ENCODE results near the gene IGSF22. TPM values are rescaled to one million over a fixed set of nuclear protein-coding genes. Genes with fewer than 3 reads are reported as not detected.
A peak's percentile ranks its signal among the peaks of the same experiment; 100 is the strongest.
"Not testable (repeated sequence)": the region's sequence is repeated elsewhere in the genome, so short reads cannot be mapped to it uniquely, and the experiment has no call there.

Gene IGSF22
- polyA plus RNA-seq, 3 donors from 2014 or later = 0.20 to 0.46 TPM; not detected in 1

DNA sequence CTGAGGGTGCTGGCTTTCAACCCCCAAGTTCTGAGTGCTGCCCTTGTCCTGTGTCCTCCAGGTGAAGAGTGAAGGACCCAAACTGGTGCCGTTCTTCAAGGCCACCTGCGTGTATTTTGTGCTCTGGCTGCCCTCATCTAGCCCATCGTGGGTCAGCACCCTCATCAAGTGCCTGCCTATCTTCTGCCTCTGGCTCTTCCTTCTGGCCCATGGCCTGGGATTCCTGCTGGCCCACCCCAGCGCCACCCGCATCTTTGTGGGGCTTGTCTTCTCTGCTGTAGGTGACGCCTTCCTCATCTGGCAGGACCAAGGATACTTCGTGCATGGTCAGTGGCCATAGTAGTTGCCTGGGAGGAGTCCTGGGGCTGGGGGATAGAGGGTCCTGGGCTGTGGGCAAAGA, 25.1 kb downstream of the IGSF22 start:
- H3K4me3 Mint-ChIP-seq = peak overlapping the region in 3 of 5 donors; percentile 8 to 65 (median 21)
- peaks cover 0 to 11% (median 0%) of the 10 kb centered on the region in 3 donors for H3K36me3 Mint-ChIP-seq
- peaks cover 27 to 32% of the 10 kb centered on the region in 2 donors for H3K4me1 Mint-ChIP-seq
- no peaks in the 10 kb centered on the region for H3K9me3 Mint-ChIP-seq
- H3K27ac Mint-ChIP-seq = peak overlapping the region in 1 of 6 donors; percentile 54
- H3K27me3 Mint-ChIP-seq (ENCODE audit: low read depth in 3 of 3) = peaks cover 6 to 9% (median 8%) of the 10 kb centered on the region in 3 donors
- DNase-seq = no peak

- Mint-ChIP-seq H3K9me3 (no peaks in the 10 kb centered on the region), H3K4me3 (peak overlapping the region; percentile 72 to 87 (median 83)), H3K4me1 (peaks cover 22 to 28% of the 10 kb centered on the region in 2 donors), H3K27ac (peak overlapping the region in 4 of 6 donors; percentile 61 to 81 (median 76)), H3K27me3 (ENCODE audit: low read depth in 3 of 3) (peaks cover 6 to 9% (median 8%) of the 10 kb centered on the region in 3 donors), H3K36me3 (peaks cover 0 to 11% (median 0%) of the 10 kb centered on the region in 3 donors)
- no peak for DNase-seq
Observed at GRCh38 chr11:18700375-18700774, 25.6 kb downstream of the IGSF22 start.

DNA sequence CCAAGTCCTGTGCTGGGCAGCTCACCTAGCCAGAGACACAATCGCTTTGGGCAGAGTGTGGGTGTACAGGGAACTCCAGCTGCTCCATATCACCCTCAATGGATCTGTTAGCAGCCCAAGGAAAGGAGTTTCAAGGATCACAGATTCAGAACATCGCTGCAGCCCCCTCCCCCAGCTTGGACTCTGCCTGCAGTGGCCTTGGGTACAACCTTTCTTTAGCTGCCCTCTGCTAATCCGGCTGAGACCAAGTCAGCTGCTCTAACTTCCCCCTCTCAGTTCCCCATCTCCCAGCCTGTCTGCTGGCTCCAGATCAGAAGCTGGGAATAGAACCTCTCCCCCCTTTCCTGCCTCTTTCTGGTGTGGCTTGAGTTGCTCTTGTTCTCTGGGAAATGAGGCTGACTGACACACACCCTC, 26.1 kb downstream of the IGSF22 start:
- peak overlapping the region; percentile 78 to 87 (median 83) for H3K4me3 Mint-ChIP-seq
- peak overlapping the region; percentile 36 to 83 (median 79) for H3K27ac Mint-ChIP-seq
- H3K9me3 Mint-ChIP-seq = no peaks in the 10 kb centered on the region
- H3K27me3 Mint-ChIP-seq (ENCODE audit: low read depth in 3 of 3) = peaks cover 6 to 9% (median 8%) of the 10 kb centered on the region in 3 donors
- DNase-seq = no peak
- H3K4me1 Mint-ChIP-seq = peaks cover 17 to 23% of the 10 kb centered on the region in 2 donors
- peaks cover 0 to 11% (median 0%) of the 10 kb centered on the region in 3 donors for H3K36me3 Mint-ChIP-seq

GRCh38 chr11:18699269-18699596, 26.8 kb downstream of the IGSF22 start:
- H3K4me1 Mint-ChIP-seq = peaks cover 14 to 22% of the 10 kb centered on the region in 2 donors
- no peak for DNase-seq
- H3K36me3 Mint-ChIP-seq = peaks cover 0 to 11% (median 0%) of the 10 kb centered on the region in 3 donors
- H3K4me3 Mint-ChIP-seq = peak overlapping the region; percentile 78 to 87 (median 83)
- peak overlapping the region; percentile 36 to 83 (median 79) for H3K27ac Mint-ChIP-seq
- no peaks in the 10 kb centered on the region for H3K9me3 Mint-ChIP-seq
- H3K27me3 Mint-ChIP-seq (ENCODE audit: low read depth in 3 of 3) = peaks cover 6 to 9% (median 8%) of the 10 kb centered on the region in 3 donors

DNA sequence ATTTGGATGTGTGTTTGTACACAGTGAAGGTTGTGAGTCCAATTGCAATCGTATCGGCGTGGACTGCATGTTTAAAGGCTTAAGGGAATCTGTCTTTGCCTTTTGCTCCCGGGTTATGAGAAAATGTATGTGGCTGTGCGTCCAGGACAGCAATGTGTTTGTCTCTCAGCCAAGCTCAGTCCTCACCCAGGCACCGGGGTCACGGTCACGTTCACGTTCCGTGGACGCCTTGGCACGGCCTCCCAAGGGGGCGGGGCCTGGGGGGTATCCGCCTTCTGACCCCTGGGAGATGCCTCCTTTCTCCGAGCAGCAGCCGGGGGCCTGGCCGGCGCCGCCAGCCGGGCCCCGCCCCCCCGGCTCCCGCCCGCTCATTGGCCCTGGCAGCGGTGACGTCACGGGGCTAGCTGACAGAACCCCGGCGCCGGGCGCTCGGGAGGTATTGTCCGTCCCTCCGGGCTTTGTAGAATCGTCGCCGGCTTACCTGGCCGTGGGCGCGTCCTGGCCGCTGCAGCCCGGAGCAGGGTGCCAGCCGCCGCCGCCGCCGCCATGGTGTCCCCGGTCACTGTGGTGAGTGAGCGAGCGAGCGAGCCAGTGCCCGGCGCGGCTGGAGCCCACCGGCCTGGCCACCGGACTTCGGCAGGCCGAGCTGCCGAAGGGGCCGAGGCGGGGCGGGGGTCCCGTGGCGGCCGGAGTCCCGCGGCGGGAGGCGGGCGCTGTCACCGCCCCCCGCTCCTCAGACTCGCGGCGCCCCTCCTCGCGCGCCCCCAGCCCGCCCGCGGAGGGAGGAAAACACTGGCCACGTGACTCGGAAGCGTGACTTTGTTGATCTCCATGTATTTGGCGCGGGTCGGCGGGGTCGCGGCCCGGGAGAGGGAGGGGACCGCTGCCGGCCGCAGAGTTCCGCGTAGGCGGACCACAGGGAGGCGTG, 27.4 kb downstream of the IGSF22 start, which contains the start of gene TMEM86A:
Gene TMEM86A, plus strand, starts transcription at position 439 of the 928 bp plus-strand sequence. Its CDS starts 108 bp downstream, at position 547.
- Mint-ChIP-seq H3K4me1 (peaks cover 14 to 22% of the 10 kb centered on the region in 2 donors), H3K27me3 (ENCODE audit: low read depth in 3 of 3) (peaks cover 3 to 9% (median 8%) of the 10 kb centered on the region in 3 donors)

DNA sequence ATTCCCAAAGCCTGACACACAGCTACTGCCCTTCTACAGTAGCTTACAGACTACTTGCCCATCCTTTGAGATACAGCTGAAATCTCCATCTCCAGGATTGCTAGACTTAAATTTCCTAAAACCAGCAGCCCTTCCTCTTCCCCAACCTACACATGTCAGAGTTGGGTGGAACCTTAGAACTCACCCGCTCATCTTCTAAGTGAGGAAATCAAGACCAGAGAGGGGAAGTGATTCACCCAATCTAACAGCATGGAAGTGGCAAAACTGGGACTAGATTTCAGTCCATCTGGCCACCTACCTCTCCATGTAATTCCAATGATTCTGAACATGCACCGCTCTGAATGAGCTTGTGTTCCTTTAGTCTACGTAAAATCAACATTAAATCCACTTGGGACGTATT, 28.4 kb downstream of the IGSF22 start:
- Mint-ChIP-seq H3K27me3 (ENCODE audit: low read depth in 3 of 3) (peaks cover 3 to 6% (median 6%) of the 10 kb centered on the region in 3 donors), H3K27ac (peak overlapping the region in 5 of 6 donors; percentile 81 to 96 (median 90)), H3K36me3 (peaks cover 0 to 1% (median 0%) of the 10 kb centered on the region in 3 donors), H3K4me3 (peak overlapping the region in 3 of 5 donors; percentile 81 to 85 (median 83)), H3K9me3 (no peaks in the 10 kb centered on the region), H3K4me1 (peaks cover 14 to 22% of the 10 kb centered on the region in 2 donors)
- no peak for DNase-seq

More for the DNA sequence above, 27.4 kb downstream of the IGSF22 start, which contains the start of gene TMEM86A:
- peak; percentile 92 to 94 (median 94) for DNase-seq
- Mint-ChIP-seq H3K9me3 (no peaks in the 10 kb centered on the region), H3K27ac (peak within 1 kb of the TSS; percentile 81 to 96 (median 90)), H3K4me3 (peak within 1 kb of the TSS; percentile 78 to 87 (median 86)), H3K36me3 (peaks cover 0 to 8% (median 0%) of the 10 kb centered on the region in 3 donors)

DNA sequence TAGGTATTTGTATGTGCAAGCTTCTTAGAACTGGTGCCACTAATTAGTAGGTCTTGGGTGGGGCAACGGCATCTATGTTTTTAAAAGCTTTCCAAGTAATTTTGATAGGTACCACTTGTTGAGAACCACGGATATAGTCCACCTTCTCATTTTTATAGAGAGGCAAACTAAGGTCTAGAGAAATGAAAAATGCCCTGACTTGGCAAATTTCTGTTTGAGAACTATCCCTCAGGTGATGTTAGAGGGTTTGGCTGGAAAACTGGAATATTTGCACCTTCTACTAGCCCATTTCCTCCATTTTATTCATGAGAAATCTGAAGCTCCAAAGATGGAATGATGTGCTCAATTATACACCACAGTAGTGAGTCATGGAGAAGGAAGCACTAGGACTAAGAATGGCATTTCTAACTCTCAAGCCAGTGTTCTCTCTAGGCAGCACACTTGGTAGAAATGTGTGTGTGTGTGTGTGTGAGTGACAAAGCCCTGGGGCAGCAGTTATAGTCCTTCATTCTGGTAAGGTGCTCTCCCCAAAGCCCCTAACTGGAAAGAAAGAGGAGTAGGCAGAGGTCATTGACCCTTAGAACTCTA, 29.3 kb downstream of the IGSF22 start:
- Mint-ChIP-seq H3K4me1 (peaks cover 14 to 22% of the 10 kb centered on the region in 2 donors), H3K27ac (peak overlapping the region in 3 of 6 donors; percentile 34 to 72 (median 71)), H3K9me3 (no peaks in the 10 kb centered on the region), H3K36me3 (no peaks in the 10 kb centered on the region), H3K27me3 (ENCODE audit: low read depth in 3 of 3) (peaks cover 3 to 6% (median 3%) of the 10 kb centered on the region in 3 donors), H3K4me3 (no peak overlapping the region)
- DNase-seq = no peak

- Mint-ChIP-seq H3K27me3 (ENCODE audit: low read depth in 3 of 3) (peaks cover 0 to 2% (median 0%) of the 10 kb centered on the region in 3 donors), H3K27ac (peak overlapping the region in 1 of 6 donors; percentile 24), H3K4me1 (peaks cover 3 to 4% of the 10 kb centered on the region in 2 donors), H3K36me3 (no peaks in the 10 kb centered on the region), H3K9me3 (no peaks in the 10 kb centered on the region), H3K4me3 (no peak overlapping the region)
- no peak for DNase-seq
Observed at GRCh38 chr11:18692941-18693760, 32.8 kb downstream of the IGSF22 start.

DNA sequence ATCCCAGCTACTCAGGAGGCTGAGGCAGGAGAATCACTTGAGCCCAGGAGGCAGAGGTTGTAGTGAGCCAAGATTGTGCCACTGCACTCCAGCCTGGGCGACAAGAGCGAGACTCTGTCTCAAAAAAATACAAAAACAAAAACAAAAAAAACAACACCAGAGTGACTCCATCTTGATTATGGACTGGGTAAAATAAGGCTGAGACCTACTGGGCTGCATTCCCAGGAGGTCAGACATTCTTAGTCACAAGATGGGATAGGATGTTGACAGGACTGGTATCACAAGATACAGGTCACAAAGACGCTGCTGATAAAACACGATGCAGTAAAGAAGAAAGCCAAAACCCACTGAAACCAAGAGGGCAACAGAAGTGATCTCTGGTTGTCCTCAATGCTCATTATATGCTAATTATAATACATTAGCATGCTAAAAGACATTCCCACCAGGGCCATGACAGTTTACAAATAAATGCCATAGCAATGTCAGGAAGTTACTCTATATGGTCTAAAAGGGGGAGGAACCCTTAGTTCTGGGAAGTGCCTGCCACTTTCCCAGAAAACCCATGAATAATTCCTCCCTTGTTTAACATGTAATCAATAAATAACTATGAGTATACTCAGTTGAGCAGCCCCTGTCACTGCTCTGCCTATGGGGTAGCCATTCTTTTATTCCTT, 34.4 kb downstream of the IGSF22 start:
- H3K9me3 Mint-ChIP-seq; H3K27me3 Mint-ChIP-seq (ENCODE audit: low read depth in 3 of 3); H3K4me3 Mint-ChIP-seq; H3K27ac Mint-ChIP-seq; H3K36me3 Mint-ChIP-seq; H3K4me1 Mint-ChIP-seq; DNase-seq: not testable (repeated sequence)

DNA sequence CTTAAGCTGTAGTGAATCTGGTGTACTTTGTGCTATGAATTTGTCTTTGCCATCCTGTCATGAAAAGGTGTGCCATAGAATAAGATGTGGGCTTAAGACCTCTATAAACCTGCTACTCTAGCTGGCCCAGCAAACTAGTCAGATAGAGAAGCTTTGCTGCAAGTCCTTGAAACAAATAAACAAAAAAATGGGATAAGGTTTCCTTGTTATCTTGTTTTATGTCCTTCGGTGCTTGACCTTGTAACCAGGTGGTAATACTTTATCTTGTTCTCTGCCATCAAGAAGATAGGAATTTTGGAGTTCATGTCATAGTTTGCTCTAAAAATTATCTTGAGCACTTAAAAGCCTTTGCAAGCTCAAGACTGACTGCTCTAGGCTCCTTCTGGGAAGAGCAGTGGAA, 41.7 kb downstream of the IGSF22 start:
- no peak for DNase-seq
- Mint-ChIP-seq H3K36me3 (peaks cover 0 to 3% (median 0%) of the 10 kb centered on the region in 3 donors), H3K9me3 (no peaks in the 10 kb centered on the region), H3K27me3 (ENCODE audit: low read depth in 3 of 3) (peaks cover 0 to 2% (median 0%) of the 10 kb centered on the region in 3 donors), H3K4me1 (no peaks in the 10 kb centered on the region), H3K27ac (no peak overlapping the region), H3K4me3 (no peak overlapping the region)

- H3K36me3 Mint-ChIP-seq = peaks cover 0 to 3% (median 0%) of the 10 kb centered on the region in 3 donors
- no peaks in the 10 kb centered on the region for H3K4me1 Mint-ChIP-seq
- peaks cover 0 to 2% (median 2%) of the 10 kb centered on the region in 3 donors for H3K27me3 Mint-ChIP-seq (ENCODE audit: low read depth in 3 of 3)
- no peak overlapping the region for H3K4me3 Mint-ChIP-seq
- H3K9me3 Mint-ChIP-seq = no peaks in the 10 kb centered on the region
- no peak for DNase-seq
- H3K27ac Mint-ChIP-seq = no peak overlapping the region
Observed at GRCh38 chr11:18682466-18682865, 43.5 kb downstream of the IGSF22 start.

GRCh38 chr11:18681949-18682348, 44.0 kb downstream of the IGSF22 start:
- H3K4me1 Mint-ChIP-seq; H3K27ac Mint-ChIP-seq; H3K36me3 Mint-ChIP-seq; H3K9me3 Mint-ChIP-seq; H3K27me3 Mint-ChIP-seq (ENCODE audit: low read depth in 3 of 3); H3K4me3 Mint-ChIP-seq; DNase-seq: not testable (repeated sequence)
